ES-I3 (cell line): ENCODE data around the gene RTP2.

Source experiments
- H3K36me3 ChIP-seq: 2 replicates; pipeline ENCODE4 v1.6.1; 2013; ENCODE audit warnings: mild to moderate bottlenecking, low read length, control low read depth, moderate library complexity; ENCODE audit not compliant: insufficient read depth
- H3K4me1 ChIP-seq: 2 replicates; pipeline ENCODE4 v1.6.1; 2013; ENCODE audit warnings: mild to moderate bottlenecking, control low read depth, low read length; ENCODE audit not compliant: insufficient read depth
- H3K9ac ChIP-seq: 2 replicates; pipeline ENCODE4 v1.6.1; 2013; ENCODE audit warnings: low read depth, mild to moderate bottlenecking, low read length, moderate library complexity
- H3K9me3 ChIP-seq: 2 replicates; pipeline ENCODE4 v1.6.1; 2013; ENCODE audit warnings: mild to moderate bottlenecking, low read length, moderate library complexity; ENCODE audit not compliant: control insufficient read depth, insufficient read depth

Gene RTP2, protein sequence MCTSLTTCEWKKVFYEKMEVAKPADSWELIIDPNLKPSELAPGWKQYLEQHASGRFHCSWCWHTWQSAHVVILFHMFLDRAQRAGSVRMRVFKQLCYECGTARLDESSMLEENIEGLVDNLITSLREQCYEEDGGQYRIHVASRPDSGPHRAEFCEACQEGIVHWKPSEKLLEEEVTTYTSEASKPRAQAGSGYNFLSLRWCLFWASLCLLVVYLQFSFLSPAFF

DNA sequence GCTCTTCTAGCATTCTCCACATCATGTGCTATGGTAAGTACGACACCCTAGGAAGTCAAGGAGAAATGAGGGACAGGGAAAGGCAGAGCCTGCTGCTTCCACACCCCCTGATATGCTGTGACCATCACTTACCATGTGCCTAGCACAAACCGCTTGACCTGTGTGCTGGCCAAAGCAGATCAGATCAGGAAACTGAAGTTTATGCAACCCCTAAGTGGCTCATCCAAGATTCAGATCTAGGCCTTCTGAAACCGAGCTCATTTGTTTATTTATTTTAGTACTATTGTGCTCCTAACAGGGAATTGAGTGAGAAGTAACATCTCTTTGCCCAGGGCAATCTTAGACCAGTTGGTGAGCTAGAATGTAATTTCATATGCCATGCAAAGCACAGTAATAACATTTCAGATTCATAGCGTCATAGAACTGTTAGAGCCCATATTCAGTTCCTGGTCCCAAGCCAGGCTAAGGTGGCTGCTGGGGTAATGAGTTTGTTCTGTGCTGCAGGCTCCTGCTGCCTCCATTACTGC is at the start of gene RTP2:
Gene RTP2 (minus strand): TSS at position 51 of the 527 bp plus-strand sequence. CDS start 429 bp downstream, outside the sequence.
- no peaks in the 10 kb centered on the region for H3K4me1 ChIP-seq
- H3K9me3 ChIP-seq = no peaks in the 10 kb centered on the region
- no peaks in the 10 kb centered on the region for H3K36me3 ChIP-seq
- H3K9ac ChIP-seq = no peak within 1 kb of the TSS

GRCh38 chr3:187750513-187751123 is 48.3 kb upstream of the RTP2 start:
- Histone ChIP-seq H3K36me3 (no peaks in the 10 kb centered on the region), H3K9ac (peak overlapping the region; percentile 54), H3K9me3 (no peaks in the 10 kb centered on the region), H3K4me1 (peaks cover 24% of the 10 kb centered on the region; the same call in 1 of the 2 replicates)

DNA sequence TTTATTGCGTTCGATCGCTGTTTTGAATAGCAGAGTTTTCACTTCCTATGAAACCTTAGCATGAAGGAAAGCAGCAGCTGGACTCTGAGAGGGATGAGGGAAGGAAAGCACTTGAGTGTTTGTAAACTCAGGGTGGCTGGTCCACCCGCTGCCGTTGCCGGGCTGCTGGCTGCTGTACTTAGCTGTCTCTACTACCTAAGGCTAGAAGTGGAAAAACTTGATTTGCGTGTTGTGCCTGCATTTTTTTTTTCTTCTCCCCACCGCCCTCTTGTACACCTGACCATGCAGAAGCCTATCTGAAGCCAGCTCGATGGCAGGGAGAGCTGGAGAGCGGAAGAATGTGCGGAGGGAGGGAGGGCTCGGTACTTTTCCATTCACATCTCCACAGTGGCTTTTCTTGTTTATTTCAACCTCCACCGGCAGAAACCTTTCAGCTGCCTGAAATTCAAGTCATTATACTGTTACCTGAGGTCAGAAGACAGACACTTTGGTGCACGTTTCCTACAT is 47.7 kb upstream of the RTP2 start:
- no peaks in the 10 kb centered on the region for H3K36me3 ChIP-seq
- peaks cover 24% of the 10 kb centered on the region; the same call in 1 of the 2 replicates for H3K4me1 ChIP-seq
- no peaks in the 10 kb centered on the region for H3K9me3 ChIP-seq
- peak overlapping the region; percentile 54 for H3K9ac ChIP-seq

DNA sequence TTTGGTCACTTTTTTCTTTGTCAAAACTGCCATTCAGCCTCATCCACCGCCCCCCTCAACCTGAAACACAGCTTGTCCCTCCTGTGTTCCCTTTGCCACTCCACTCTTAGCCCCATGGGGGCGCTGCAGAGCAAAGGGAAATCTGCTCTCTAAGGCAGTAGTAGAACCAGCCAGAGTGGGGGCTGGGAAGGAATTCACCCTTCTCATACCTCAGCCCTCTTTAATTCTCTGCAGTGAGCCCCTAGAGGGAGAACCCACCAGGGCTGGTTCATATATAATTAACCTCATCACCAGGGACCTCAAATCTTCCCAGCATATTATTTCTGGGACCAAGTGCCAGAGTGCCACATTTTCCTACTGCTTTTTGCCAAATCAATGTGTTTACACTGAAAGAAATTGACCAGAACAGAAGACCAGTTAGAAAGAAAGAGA is 45.7 kb upstream of the RTP2 start:
- H3K4me1 ChIP-seq = peaks cover 24% of the 10 kb centered on the region; the same call in 1 of the 2 replicates
- H3K9me3 ChIP-seq = no peaks in the 10 kb centered on the region
- H3K9ac ChIP-seq = no peak overlapping the region
- H3K36me3 ChIP-seq = no peaks in the 10 kb centered on the region

DNA sequence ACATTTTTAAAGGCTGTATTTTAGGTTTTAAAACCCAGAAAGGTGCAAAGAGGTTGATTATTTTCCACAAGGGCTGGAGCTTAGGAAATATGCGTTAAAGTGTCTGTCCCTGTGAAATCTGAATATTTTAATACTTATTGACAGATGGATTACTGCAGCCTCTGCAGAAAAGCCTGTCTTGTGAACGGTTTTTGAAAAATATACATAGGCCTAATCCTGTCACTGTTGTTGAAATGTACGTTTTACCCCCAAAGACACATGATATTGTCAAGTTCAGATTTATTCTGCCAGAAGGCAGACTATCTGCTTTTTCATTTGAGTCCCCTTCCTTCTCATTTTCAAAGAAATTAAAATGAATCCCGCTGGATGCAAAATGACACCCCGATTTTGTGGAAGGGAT is 45.1 kb upstream of the RTP2 start:
- Histone ChIP-seq H3K9ac (no peak overlapping the region), H3K36me3 (no peaks in the 10 kb centered on the region), H3K9me3 (no peaks in the 10 kb centered on the region), H3K4me1 (peaks cover 24% of the 10 kb centered on the region; the same call in 1 of the 2 replicates)

GRCh38 chr3:187746442-187747281 is 44.3 kb upstream of the RTP2 start:
- Histone ChIP-seq H3K9ac (peak overlapping the region; percentile 79), H3K4me1 (peaks cover 24% of the 10 kb centered on the region; the same call in 1 of the 2 replicates), H3K9me3 (no peaks in the 10 kb centered on the region), H3K36me3 (no peaks in the 10 kb centered on the region)

DNA sequence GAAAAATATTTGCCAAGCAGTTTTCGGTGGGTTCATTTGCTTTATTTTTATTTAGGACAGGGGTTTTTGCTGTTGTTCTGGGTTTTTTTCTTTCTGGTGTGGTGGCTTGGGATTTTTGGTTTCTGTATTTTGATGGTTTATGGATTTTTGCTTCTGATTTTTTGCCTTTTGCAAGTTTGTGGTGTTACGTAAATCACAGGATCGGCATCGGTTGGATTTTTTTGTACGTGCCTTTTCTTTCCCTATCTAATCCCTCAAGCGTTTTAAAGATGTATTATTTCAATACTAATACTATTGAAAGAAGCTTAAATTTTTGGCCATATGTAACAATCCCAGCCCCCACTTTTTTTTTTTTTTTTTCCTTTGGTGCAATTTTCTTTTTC is 43.7 kb upstream of the RTP2 start:
- H3K9ac ChIP-seq = peak overlapping the region; percentile 79

DNA sequence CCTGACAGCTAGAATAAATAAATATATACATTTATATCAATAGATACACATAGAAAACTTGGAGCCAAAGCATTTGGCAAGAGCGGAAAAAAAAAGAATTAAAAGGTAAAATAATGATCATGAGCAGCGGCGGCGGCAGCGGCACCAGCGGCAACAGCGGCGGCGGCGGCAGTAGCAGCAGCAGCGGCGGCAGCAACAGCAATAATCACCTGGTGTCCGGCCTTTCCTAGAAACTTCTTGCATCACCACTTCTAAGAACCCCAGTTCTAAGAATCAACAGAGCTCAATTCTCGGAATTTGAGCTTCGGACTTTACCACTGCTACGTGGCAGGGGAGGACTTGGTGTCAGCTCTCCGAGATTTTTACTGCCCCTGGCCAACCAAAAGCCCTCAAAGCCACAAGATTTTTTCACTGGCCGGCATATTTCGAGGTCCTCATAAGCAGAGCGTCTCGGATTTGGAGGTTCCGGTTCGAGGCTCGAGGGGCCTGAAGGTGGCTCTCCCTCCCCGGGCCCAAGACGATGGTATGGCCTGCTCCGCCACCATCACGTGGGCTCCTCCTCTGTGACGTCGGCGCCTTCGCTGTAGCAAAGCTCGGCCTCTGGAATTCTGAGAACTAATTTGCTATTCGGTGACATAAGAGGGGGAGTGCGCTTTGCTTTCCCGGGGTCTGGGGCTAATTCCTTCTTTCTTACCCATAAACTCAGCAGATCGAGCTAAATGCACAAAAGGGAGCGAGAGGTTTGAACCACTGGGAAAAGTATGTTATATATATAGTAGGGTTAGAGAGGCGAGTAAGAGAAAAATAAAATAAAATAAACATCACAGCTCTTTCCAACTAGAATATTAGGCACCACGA is 43.1 kb upstream of the RTP2 start, which contains the start of gene BCL6:
Gene BCL6 (minus strand): TSS at position 268 of the 858 bp plus-strand sequence. CDS start 11,775 bp downstream, outside the sequence.
- no peaks in the 10 kb centered on the region for H3K9me3 ChIP-seq
- peak within 1 kb of the TSS; percentile 79 for H3K9ac ChIP-seq
- peaks cover 27% of the 10 kb centered on the region for H3K4me1 ChIP-seq
- no peaks in the 10 kb centered on the region for H3K36me3 ChIP-seq

More for the DNA sequence above, 43.7 kb upstream of the RTP2 start:
- no peaks in the 10 kb centered on the region for H3K36me3 ChIP-seq
- no peaks in the 10 kb centered on the region for H3K9me3 ChIP-seq
- peaks cover 24% of the 10 kb centered on the region; the same call in 1 of the 2 replicates for H3K4me1 ChIP-seq

DNA sequence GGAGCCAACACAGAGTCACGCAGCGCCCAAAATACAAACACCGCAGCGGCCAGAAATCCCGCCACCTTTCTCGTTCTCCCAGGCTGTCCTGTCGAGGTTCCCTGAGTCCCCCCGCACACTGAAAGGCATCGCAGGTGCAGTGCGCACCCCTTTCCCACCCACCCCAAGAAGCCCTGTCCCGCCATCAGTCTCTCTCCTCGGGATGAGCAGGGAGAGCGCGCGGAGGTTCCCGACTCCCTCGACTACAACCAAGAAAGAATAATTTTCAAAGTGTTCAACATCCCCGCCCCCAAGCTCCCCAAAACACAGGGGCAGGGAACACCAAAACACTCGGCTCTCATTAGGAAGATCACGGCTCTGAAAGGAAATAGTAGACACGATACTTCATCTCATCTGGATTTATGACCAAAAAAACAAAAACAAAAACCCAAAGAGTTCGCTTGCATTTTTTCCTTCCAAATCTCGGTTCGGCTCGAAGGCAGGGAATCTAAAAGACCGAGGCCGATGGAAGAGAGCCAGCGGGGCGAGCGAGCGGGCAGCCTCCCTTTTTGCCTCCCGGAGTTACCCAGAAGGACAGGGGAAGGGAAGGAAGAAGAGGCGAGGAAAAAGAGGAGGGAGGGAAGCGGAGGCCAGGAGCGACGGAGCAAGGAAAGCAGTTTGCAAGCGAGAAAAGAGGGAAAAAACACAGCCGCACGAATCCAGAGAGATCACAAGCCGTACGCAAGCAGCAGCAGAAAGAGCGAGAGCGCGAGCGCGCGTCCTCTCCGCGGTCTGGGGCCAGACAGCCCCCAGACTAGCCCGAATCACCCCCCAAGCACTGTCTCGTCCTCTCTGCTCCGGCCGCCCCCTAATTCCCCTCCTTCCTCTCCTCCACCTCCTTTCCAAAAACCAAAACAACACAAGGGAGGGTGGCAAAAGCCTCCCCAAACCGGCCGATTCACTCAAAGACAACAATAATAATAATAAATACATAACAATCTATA is 42.1 kb upstream of the RTP2 start:
- H3K9ac ChIP-seq = peak overlapping the region; percentile 79
- H3K4me1 ChIP-seq = peaks cover 24% of the 10 kb centered on the region
- no peaks in the 10 kb centered on the region for H3K36me3 ChIP-seq
- H3K9me3 ChIP-seq = no peaks in the 10 kb centered on the region

GRCh38 chr3:187743195-187744141 is 41.1 kb upstream of the RTP2 start:
- peak overlapping the region; percentile 79 for H3K9ac ChIP-seq

DNA sequence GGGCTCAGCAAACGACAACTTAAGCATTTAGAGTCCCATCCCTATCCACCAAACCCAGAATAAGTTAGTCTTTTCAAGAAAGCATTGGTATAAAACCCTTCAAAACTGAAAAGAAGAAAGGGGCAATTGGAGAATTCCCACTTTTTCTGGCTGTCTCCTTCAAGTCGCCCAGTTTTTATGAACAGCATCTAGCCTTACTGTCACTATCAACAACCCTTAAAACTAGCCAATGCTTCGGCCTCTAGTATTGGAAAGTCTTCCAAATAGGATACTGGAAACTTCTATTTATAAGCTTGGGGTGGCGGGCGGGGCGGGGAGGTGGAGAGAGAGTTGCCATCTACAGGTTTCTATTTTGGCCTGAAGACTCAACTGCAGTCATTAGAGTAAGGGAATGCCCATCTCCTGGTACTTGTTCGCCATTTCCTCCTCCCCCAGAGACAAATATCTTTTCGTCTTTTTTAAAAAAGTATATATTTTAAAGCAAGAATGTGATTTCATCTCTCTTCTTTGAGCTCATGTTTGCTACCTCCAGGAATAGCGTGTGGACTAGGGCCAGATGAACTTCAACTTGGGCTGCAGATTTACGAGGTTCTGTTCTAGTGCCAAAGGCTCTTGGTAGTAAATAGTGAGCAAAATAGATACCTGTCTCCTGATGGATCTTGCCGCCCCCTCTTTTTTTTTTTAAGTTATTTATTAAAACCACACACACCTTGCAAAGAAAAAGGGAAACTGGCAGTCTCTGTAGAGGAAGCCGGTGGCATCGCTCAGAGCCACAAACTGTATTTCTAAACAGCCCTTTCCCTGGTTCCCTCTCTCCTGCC is 40.2 kb upstream of the RTP2 start:
- Histone ChIP-seq H3K4me1 (peaks cover 8% of the 10 kb centered on the region), H3K9me3 (no peaks in the 10 kb centered on the region), H3K9ac (no peak overlapping the region; the same call in 1 of the 2 replicates), H3K36me3 (no peaks in the 10 kb centered on the region)

More at GRCh38 chr3:187743195-187744141, 41.1 kb upstream of the RTP2 start:
- no peaks in the 10 kb centered on the region for H3K9me3 ChIP-seq
- H3K36me3 ChIP-seq = no peaks in the 10 kb centered on the region
- H3K4me1 ChIP-seq = peaks cover 14% of the 10 kb centered on the region
